Tibial nerve (tissue), 4 donors: ENCODE results near the gene PMS1.

Experiments
- EP300 ChIP-seq, 2 donors: sonication (generic); formaldehyde crosslinking; IDR thresholded peaks; one replicate each; pipeline ENCODE4 v1.6.1; 2017; ENCODE audit warnings: antibody characterized with exemption in 2 of 2, mild to moderate bottlenecking in 1 of 2
- POLR2A ChIP-seq, 2 donors: fragments of 450-650 bp; IDR thresholded peaks; one replicate each; pipeline ENCODE4 v1.6.1; 2017; ENCODE audit warnings: antibody characterized with exemption in 2 of 2, mild to moderate bottlenecking in 2 of 2, moderate library complexity in 2 of 2
- TF ChIP-seq, protein P1 (sequence below), 5 experiments: fragments of 200-600 bp in 3 of 5; fragments of 450-650 bp in 2 of 5; sonication (generic) in 3 of 5; IDR thresholded peaks; one replicate each; pipeline ENCODE4 v1.5.1; 2016 to 2019; ENCODE audit warnings: antibody characterized with exemption in 5 of 5, mild to moderate bottlenecking in 3 of 5, moderate library complexity in 2 of 5

DNA sequence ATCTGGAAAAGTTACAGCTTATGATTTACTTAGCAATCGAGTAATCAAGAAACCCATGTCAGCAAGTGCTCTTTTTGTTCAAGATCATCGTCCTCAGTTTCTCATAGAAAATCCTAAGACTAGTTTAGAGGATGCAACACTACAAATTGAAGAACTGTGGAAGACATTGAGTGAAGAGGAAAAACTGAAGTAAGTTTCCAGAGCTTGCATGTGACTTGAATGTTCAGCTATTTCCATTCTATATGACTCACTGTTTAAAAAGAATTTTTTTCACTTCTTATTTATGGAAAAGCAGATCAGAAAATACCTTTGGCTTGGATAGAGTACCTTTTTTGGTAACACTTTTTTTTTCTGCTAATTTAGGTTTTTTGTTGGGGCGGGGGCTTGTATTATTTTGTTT, 70.7 kb downstream of the PMS1 start:
- TF ChIP-seq, protein P1, sequence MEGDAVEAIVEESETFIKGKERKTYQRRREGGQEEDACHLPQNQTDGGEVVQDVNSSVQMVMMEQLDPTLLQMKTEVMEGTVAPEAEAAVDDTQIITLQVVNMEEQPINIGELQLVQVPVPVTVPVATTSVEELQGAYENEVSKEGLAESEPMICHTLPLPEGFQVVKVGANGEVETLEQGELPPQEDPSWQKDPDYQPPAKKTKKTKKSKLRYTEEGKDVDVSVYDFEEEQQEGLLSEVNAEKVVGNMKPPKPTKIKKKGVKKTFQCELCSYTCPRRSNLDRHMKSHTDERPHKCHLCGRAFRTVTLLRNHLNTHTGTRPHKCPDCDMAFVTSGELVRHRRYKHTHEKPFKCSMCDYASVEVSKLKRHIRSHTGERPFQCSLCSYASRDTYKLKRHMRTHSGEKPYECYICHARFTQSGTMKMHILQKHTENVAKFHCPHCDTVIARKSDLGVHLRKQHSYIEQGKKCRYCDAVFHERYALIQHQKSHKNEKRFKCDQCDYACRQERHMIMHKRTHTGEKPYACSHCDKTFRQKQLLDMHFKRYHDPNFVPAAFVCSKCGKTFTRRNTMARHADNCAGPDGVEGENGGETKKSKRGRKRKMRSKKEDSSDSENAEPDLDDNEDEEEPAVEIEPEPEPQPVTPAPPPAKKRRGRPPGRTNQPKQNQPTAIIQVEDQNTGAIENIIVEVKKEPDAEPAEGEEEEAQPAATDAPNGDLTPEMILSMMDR (IDR thresholded peaks at IDR 0.05): no peak
- TF ChIP-seq EP300 (IDR thresholded peaks at IDR 0.05): no peak
- no peak for TF ChIP-seq POLR2A (IDR thresholded peaks at IDR 0.05)
